HFF-Myc (cell line): ENCODE data around the gene SLC25A33.

Source experiments
- DNase-seq: peaks from one replicate; pipeline ENCODE4 v3.0.0-alpha.2; 2011; ENCODE audit warnings: low read depth; ENCODE audit errors: extremely low read depth
- H3K4me3 ChIP-seq: replicated peaks from 2 replicates; pipeline ENCODE4 v1.5.1; 2011; ENCODE audit warnings: low read depth, mild to moderate bottlenecking, control low read depth, low read length
- TF ChIP-seq, protein P1 (sequence below): IDR thresholded peaks from 2 replicates; pipeline ENCODE4 v1.5.1; 2012; ENCODE audit warnings: mild to moderate bottlenecking, low read depth, low read length, control low read depth; ENCODE audit errors: missing control alignments

Gene SLC25A33

DNA sequence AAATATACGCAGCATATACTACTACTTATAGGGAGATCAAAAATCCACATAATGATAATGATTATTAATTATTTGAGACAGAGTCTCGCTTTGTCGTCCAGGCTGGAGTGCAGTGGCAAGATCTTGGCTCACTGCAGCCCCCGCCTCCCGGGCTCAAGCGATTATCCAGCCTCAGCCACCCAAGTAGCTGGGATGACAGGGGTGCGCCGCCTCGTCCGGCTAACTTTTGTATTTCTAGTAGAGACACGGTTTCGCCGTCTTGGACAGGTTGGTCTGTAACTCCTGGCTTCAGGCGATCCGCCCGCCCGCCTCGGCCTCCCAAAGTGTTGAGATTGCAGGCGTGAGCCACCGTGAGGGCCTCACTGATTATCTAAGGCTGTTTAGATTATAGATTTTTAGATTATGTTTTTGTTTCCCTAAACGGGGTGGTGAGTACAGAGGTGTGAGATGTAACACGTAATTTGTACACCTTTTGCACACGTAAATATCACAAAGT lies 548 bp upstream of the SLC25A33 start:
- H3K4me3 ChIP-seq, result no peak overlapping the region
- TF ChIP-seq, protein P1, sequence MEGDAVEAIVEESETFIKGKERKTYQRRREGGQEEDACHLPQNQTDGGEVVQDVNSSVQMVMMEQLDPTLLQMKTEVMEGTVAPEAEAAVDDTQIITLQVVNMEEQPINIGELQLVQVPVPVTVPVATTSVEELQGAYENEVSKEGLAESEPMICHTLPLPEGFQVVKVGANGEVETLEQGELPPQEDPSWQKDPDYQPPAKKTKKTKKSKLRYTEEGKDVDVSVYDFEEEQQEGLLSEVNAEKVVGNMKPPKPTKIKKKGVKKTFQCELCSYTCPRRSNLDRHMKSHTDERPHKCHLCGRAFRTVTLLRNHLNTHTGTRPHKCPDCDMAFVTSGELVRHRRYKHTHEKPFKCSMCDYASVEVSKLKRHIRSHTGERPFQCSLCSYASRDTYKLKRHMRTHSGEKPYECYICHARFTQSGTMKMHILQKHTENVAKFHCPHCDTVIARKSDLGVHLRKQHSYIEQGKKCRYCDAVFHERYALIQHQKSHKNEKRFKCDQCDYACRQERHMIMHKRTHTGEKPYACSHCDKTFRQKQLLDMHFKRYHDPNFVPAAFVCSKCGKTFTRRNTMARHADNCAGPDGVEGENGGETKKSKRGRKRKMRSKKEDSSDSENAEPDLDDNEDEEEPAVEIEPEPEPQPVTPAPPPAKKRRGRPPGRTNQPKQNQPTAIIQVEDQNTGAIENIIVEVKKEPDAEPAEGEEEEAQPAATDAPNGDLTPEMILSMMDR, result no peak
- DNase-seq, result no peak

DNA sequence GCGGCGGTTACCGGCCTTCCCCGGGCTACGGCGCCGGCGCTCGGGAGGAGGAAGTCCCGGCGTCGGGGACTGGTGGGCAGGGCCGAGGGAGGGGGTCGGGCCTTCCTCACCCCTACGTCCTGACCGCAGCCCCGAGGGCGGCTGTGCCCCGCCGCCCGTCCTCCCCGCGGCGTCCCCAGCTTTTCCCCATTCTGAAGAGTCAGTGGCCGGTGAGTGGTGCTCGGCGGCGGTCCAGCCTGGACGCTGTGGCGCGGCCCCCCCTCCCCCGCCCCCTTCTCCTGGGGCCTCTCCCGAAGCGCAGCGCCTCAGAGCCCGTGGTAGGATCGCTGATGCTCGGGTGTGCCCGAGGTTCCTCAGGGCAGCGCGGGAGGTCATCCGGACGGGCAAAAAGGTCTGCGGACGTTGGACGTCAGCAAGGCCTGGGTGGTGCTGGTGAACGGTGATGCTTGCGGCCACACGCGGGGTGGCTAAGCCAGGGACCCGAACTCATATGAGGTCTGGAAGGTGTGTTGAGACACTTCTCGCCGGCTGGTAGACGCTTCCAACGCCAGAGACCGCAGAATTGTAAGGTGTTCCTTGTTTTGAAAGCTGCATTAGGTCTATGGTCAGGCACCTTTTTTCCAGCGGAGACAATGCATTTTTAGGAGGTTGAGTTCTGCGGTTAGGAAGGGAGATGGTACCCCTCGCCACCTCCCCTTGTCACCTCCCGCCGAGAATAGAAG lies 725 bp downstream of the SLC25A33 start:
- DNase-seq, result no peak
- TF ChIP-seq, protein P1, result no peak
- peak overlapping the region; percentile 90 for H3K4me3 ChIP-seq

DNA sequence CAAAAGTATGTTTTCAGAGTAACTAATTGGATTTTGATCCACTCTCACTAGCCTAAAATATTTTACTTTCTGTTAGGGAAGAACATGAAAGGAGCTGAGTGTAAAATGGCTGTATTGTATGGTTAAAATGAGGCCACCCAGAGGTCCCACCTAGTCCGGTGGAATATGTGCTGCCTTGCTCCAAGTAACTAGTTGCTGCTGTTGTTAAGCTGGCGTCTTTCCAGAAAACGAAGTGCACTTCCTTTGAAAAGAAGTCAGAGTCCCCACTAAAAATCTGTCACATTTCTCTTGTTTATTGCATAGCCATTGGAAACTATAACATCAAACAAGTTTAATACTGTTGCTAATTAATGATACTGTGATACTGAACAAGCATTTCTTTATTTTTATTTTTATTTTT lies 3.2 kb downstream of the SLC25A33 start:
- no peak for DNase-seq
- TF ChIP-seq, protein P1, result no peak
- peak overlapping the region; percentile 26 for H3K4me3 ChIP-seq

DNA sequence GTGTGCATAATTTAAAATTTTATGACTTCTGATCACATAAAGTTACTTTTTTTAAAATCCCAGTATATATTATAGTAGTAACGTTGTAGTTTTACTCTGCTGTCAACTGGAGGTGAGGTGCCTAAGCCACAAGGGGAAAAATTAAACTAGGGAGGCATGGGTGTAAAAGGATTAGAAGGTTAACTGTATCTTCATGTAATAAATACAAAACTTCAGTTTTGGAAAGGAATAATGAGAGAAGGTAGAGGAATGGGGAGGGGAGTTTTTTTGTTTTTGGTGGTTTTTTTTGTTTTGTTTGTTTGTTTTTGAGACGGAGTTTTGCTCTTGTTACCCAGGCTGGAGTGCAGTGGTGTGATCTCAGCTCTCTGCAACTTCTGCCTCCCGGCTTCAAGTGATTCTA lies 5.7 kb downstream of the SLC25A33 start:
- DNase-seq, result no peak
- no peak overlapping the region for H3K4me3 ChIP-seq
- TF ChIP-seq, protein P1, result no peak

DNA sequence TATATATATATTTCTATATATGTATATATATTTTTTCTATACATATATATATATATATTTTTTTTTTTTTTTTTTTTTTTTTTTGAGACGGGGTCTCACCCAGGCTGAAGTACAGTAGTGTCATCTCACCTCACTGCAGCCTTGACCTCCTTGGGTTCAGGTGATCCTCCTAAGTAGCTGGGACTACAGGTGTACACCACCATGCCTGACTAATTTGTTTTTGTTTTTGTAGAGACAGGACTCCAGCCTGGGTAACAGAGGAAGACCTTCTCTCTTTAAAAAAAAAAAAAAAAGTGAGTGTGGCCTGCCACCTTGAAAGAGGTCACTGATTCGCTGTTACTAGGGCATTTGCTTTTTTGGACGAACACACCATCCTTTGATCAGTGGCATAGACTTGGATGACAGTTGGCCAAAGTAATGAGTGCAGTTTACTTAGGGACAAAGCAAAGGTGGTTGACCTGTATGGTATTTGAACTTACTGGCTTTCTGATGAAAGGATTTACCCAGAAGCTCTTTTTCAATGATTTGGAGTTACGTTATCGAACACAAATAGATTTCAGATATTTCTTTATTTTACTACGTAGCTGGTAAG lies 10.8 kb downstream of the SLC25A33 start:
- no peak for DNase-seq
- no peak overlapping the region for H3K4me3 ChIP-seq
- TF ChIP-seq, protein P1, result no peak

DNA sequence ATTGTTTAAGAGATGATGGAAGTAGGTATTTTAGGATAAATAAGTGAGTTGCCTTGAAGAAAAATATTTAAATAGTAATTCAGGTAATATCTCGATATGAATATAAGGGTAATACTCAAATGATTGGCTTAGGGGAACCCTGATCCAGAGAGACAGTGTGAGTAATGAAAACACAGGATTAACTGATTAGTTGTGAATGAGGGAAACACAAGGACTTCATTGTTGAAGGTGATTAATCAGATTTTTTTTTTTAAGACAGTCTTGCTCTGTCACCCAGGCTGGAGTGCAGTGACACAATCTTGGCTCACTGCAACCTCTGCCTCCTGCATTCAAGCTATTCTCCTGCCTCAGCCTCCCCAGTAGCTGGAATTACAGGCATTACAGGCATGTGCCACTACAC lies 12.7 kb downstream of the SLC25A33 start:
- TF ChIP-seq, protein P1, result no peak
- no peak overlapping the region for H3K4me3 ChIP-seq
- no peak for DNase-seq

DNA sequence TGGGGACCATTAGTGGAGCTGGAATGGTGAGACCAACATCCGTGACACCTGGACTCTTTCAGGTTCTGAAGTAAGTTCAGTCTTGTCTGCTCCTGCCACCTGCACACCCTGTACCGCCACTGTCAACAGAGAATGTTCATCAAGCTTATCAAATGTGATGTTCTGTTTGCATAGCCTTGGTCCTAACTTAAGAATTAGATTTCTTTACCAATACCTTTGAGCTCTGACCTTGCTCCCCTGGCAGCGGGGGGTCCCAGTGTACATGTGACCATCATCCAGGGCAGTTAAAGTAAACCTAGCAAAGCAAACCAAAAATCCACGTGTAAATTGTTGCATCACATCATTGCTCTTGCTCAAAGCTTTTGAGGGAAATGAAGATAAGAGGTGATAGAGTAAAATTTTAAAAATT lies 14.5 kb downstream of the SLC25A33 start:
- TF ChIP-seq, protein P1, result no peak
- no peak for DNase-seq
- H3K4me3 ChIP-seq, result no peak overlapping the region
